MCF 10A (cell line): ENCODE results near the gene ZNF625. TPM values are rescaled to one million over a fixed set of nuclear protein-coding genes. Genes with fewer than 3 reads are reported as not detected.

Source experiments
- BruUV-seq: library from RNA; stranded (reverse); fragments of 400-500 nt; replicated peaks from 2 replicates; lab custom pipeline; 2021; lab: Mats Ljungman, UMichigan
- CTCF ChIA-PET: fragments of 300-600 bp; sonication (Branson Sonifier 250); formaldehyde crosslinking; extraction: SDS; loops from one replicate; lab custom pipeline; 2021; ENCODE audit warnings: antibody characterized with exemption, inconsistent platforms; lab: Yijun Ruan, JAX
- POLR2A ChIA-PET: fragments of 300-600, 350-650 bp; sonication (Branson Sonifier 250); formaldehyde crosslinking; extraction: SDS; loops from one replicate; lab custom pipeline; 2020; ENCODE audit warnings: antibody characterized with exemption, inconsistent platforms; lab: Yijun Ruan, JAX
- DNase-seq: peaks from one replicate; pipeline ENCODE4 v3.0.0-alpha.2; 2018; ENCODE audit not compliant: unreplicated experiment
- H3K27ac Mint-ChIP-seq: one replicate; pipeline ENCODE4 v1.8.0; 2022; ENCODE audit warnings: mild to moderate bottlenecking, low read depth, mixed read lengths; ENCODE audit not compliant: unreplicated experiment
- H3K27me3 Mint-ChIP-seq: one replicate; pipeline ENCODE4 v1.8.0; 2022; ENCODE audit warnings: mixed read lengths; ENCODE audit not compliant: insufficient read depth, unreplicated experiment
- H3K36me3 Mint-ChIP-seq: one replicate; pipeline ENCODE4 v1.8.0; 2022; ENCODE audit warnings: mild to moderate bottlenecking, moderate library complexity, mixed read lengths; ENCODE audit not compliant: insufficient read depth, unreplicated experiment
- H3K4me1 Mint-ChIP-seq: one replicate; pipeline ENCODE4 v1.8.0; 2022; ENCODE audit warnings: mixed read lengths; ENCODE audit not compliant: insufficient read depth, unreplicated experiment
- H3K4me3 Mint-ChIP-seq: one replicate; pipeline ENCODE4 v1.8.0; 2022; ENCODE audit warnings: mild to moderate bottlenecking, moderate library complexity, mixed read lengths; ENCODE audit not compliant: unreplicated experiment
- H3K9me3 Mint-ChIP-seq: one replicate; pipeline ENCODE4 v1.8.0; 2022; ENCODE audit warnings: mixed read lengths; ENCODE audit not compliant: unreplicated experiment
- intact Hi-C: fragments of 100-400 bp; cut with micrococcal nuclease; formaldehyde crosslinking; loops from 2 replicates; pipeline ENCODE4 v1.14.1; 2022
- total RNA-seq: library from RNA; stranded (reverse); gene quantifications from 2 replicates; pipeline ENCODE4 v1.2.3, GENCODE V29; 2022
- TF ChIP-seq, protein P1 (sequence below): fragments of 200-600 bp; IDR thresholded peaks from one replicate; pipeline ENCODE4 v1.8.0; 2022; ENCODE audit warnings: antibody characterized with exemption, mild to moderate bottlenecking; ENCODE audit not compliant: unreplicated experiment

The ZNF625 gene
- total RNA-seq, 1 experiment from 2014 or later: not detected

DNA sequence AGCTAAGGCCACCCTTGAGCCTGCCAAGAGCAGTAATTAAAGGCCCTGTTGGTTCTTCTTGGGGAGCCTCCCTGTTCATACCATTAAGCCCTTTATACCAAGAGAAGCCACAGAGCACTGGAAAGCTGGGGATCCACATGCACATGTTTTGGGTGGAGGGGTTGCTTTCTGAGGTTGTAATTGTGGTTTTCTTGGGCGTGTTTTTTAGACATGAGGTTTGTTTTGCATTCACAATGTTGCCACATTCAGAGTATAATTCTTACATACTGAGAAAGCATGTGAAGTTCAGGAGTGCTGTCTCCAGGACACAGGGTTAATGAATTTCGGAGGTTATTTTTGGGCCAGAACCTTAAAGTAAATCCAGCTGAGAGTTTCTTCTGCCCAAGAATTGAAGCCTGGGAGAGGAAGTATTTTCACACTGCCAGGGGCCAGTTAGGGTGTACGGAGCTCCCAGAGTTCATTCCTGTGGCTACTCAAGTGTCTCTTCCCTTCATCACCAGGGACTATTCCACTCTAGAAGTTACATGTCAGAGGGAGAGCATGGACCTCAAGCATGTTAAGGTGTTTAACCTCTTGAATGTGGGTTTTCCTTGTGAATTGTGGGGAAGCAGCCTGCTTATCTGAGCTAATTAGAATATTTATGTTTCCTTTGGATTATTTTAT, 43.4 kb upstream of the ZNF625 start:
- no peaks in the 10 kb centered on the region for H3K36me3 Mint-ChIP-seq
- ChIA-PET POLR2A (no interaction called here), CTCF (interaction anchor here (0.6 kb wide), 1 partner anchor 9 kb away, joined by 4 read pairs; no protein-coding TSS in a partner anchor)
- no TSS peak for BruUV-seq
- no peak for DNase-seq
- H3K4me3 Mint-ChIP-seq: no peak overlapping the region
- no peak overlapping the region for H3K27ac Mint-ChIP-seq
- H3K4me1 Mint-ChIP-seq: no peaks in the 10 kb centered on the region
- H3K9me3 Mint-ChIP-seq: peaks cover 28% of the 10 kb centered on the region
- no peaks in the 10 kb centered on the region for H3K27me3 Mint-ChIP-seq
- intact Hi-C loops: no loop called here
- TF ChIP-seq, protein P1, sequence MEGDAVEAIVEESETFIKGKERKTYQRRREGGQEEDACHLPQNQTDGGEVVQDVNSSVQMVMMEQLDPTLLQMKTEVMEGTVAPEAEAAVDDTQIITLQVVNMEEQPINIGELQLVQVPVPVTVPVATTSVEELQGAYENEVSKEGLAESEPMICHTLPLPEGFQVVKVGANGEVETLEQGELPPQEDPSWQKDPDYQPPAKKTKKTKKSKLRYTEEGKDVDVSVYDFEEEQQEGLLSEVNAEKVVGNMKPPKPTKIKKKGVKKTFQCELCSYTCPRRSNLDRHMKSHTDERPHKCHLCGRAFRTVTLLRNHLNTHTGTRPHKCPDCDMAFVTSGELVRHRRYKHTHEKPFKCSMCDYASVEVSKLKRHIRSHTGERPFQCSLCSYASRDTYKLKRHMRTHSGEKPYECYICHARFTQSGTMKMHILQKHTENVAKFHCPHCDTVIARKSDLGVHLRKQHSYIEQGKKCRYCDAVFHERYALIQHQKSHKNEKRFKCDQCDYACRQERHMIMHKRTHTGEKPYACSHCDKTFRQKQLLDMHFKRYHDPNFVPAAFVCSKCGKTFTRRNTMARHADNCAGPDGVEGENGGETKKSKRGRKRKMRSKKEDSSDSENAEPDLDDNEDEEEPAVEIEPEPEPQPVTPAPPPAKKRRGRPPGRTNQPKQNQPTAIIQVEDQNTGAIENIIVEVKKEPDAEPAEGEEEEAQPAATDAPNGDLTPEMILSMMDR: no peak

DNA sequence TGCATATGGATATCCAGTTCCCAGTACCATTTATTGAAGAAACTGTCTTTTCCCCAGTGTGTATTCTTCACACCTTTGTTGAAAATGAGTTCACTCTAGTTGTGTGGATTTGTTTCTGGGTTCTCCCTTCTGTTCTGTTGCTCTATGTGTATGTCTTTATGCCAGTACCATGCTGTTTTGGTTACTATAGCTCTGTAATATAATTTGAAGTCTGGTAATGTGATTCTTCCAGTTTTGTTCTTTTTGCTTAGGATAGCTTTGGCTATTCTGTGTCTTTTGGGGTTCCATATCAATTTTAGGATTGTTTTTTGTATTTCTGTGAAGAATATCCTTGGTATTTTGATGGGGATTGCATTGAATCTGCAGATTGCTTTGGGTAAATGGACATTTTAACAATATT, 41.6 kb upstream of the ZNF625 start:
- no peak overlapping the region for H3K27ac Mint-ChIP-seq
- DNase-seq: no peak
- TF ChIP-seq, protein P1: no peak
- ChIA-PET POLR2A (interaction anchor here (0.6 to 0.7 kb wide), 2 partner anchors 16 to 172 kb away, joined by 3 read pairs; no protein-coding TSS in a partner anchor), CTCF (interaction anchor here (0.7 kb wide), 2 partner anchors 23 to 221 kb away, joined by 3 read pairs; no protein-coding TSS in a partner anchor)
- no peaks in the 10 kb centered on the region for H3K4me1 Mint-ChIP-seq
- BruUV-seq: no TSS peak
- H3K27me3 Mint-ChIP-seq: no peaks in the 10 kb centered on the region
- intact Hi-C loops: no loop called here
- no peak overlapping the region for H3K4me3 Mint-ChIP-seq
- H3K9me3 Mint-ChIP-seq: peaks cover 19% of the 10 kb centered on the region
- H3K36me3 Mint-ChIP-seq: peaks cover 6% of the 10 kb centered on the region

DNA sequence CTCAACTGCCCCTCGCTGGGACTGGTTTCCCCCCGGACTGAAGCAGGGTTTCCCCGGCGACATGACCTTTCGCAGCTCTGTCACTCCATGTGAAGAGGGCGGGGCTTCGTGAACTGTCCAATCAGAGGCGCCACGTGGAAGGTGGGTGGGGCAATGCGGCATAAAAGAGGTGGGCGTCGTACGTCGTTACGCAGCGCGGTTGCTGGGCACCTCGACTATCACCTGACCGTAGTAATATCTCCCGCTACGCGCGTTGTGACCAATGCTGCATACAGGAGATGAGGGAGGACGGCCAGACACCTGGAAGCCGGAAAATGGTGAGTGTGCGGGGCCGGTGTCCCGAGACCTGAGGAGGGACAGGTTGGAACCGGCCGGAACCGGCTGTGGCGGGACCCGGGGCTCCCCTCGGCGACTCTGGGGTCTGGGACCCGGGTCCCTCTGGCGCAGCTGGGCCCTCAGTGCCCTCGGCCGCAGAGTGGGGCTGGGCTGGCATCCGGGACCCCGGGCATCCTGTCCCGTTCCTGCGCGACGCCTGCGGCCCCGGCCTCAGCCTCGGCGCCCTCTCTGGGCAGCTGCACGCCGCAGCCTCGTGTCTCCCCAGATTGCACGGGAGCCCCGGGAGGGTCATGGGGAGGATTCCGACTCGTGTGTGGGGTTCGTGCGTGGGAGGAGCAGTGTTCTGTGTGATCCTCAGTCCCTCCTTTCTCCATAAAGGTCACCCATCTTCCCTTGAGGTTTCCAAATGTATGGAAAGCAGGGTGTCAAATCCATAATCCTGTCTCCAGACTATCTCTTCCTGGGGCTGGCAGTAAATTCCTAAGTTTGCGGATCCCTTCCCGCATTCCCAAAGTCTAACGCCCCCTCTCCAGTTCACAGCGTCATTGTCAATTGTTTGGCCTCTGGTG, 38.5 kb upstream of the ZNF625 start:
- no peak for DNase-seq
- peaks cover 11% of the 10 kb centered on the region for H3K9me3 Mint-ChIP-seq
- H3K4me1 Mint-ChIP-seq: no peaks in the 10 kb centered on the region
- POLR2A ChIA-PET: no interaction called here
- BruUV-seq: no TSS peak
- no peaks in the 10 kb centered on the region for H3K27me3 Mint-ChIP-seq
- intact Hi-C loops: no loop called here
- CTCF ChIA-PET: no interaction called here
- H3K4me3 Mint-ChIP-seq: no peak overlapping the region
- H3K36me3 Mint-ChIP-seq: peaks cover 26% of the 10 kb centered on the region
- TF ChIP-seq, protein P1: no peak
- H3K27ac Mint-ChIP-seq: no peak overlapping the region

DNA sequence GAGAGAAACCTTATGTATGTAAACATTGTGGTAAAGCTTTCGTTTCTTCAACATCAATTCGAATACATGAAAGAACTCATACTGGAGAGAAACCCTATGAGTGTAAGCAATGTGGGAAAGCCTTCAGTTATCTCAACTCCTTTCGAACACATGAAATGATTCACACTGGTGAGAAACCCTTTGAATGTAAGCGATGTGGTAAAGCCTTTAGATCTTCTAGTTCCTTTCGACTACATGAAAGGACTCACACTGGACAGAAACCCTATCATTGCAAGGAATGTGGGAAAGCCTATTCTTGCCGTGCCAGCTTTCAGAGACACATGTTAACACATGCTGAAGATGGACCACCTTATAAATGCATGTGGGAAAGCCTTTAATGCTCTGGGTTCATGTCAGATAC, 31.1 kb upstream of the ZNF625 start:
- DNase-seq: peak; percentile 0
- peaks cover 27% of the 10 kb centered on the region for H3K9me3 Mint-ChIP-seq
- TF ChIP-seq, protein P1: no peak

More for the DNA sequence above, 31.1 kb upstream of the ZNF625 start:
- Mint-ChIP-seq H3K36me3 (peaks cover 54% of the 10 kb centered on the region), H3K4me3 (no peak overlapping the region), H3K4me1 (no peaks in the 10 kb centered on the region), H3K27me3 (no peaks in the 10 kb centered on the region), H3K27ac (no peak overlapping the region)
- POLR2A ChIA-PET: interaction anchor here (0.6 kb wide), 1 partner anchor 418 kb away, joined by 3 read pairs; no protein-coding TSS in a partner anchor
- BruUV-seq: no TSS peak
- CTCF ChIA-PET: no interaction called here
- intact Hi-C loops: no loop called here
